Adipocyte (in vitro differentiated cells): ENCODE data around the gene CEP170.

ENCODE experiments used
- DNase-seq: peaks from one replicate; pipeline ENCODE4 v3.0.0-alpha.2; 2015; ENCODE audit warnings: low read depth
- H3K27me3 ChIP-seq: replicated peaks from 2 replicates; pipeline ENCODE4 v1.7.0; 2013; ENCODE audit warnings: mild to moderate bottlenecking, low read length, moderate library complexity; ENCODE audit not compliant: control insufficient read depth, insufficient read depth
- H3K36me3 ChIP-seq: 2 replicates; pipeline ENCODE4 v1.7.0; 2013; ENCODE audit warnings: low read length, mild to moderate bottlenecking, moderate library complexity; ENCODE audit not compliant: control insufficient read depth, insufficient read depth, severe bottlenecking
- H3K4me1 ChIP-seq: 2 replicates; pipeline ENCODE4 v1.7.0; 2013; ENCODE audit warnings: mild to moderate bottlenecking, low read length, moderate library complexity; ENCODE audit not compliant: control insufficient read depth, insufficient read depth
- H3K4me3 ChIP-seq: 2 replicates; pipeline ENCODE4 v1.7.0; 2013; ENCODE audit warnings: mild to moderate bottlenecking, low read length, moderate library complexity
- H3K9ac ChIP-seq: 2 replicates; pipeline ENCODE4 v1.7.0; 2013; ENCODE audit warnings: mild to moderate bottlenecking, low read length, moderate library complexity
- H3K9me3 ChIP-seq: 2 replicates; pipeline ENCODE4 v1.7.0; 2013; ENCODE audit warnings: mild to moderate bottlenecking, low read length, moderate library complexity; ENCODE audit not compliant: control insufficient read depth

CEP170 gene

DNA sequence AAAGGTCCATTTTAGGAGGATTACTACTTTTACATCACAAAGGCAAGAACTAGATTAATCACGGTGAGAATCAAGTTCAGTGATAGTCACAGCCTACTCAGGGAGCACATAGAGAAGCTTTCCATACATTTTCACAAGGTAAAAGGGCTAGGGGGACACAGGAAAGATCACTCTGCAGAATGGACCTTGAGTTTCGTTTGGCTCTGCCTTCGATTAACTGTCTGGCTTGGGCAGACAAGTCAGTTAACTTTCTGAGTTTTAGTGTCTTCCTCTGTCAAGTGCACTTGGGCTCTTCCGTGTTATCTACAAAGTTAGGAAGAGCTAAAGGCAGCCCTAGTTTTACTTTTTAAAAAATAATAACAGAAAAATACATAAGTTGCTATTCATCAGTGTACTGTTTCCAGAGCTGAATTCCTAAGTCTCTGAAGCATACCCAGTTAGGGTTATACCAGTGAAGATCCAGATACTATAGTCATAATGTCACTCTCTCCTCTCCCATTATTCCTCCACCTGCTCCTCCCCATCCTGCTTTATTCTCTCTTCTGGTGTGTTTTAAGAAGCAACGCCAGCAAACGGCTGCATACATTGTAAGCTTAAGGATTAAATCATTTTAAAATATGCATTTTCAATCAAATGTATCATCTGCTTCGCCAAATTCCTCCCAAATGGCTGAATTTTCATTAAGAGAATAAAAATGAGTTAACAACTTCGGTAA lies 1.7 kb downstream of the CEP170 start:
- H3K9me3 ChIP-seq, result no peaks in the 10 kb centered on the region

DNA sequence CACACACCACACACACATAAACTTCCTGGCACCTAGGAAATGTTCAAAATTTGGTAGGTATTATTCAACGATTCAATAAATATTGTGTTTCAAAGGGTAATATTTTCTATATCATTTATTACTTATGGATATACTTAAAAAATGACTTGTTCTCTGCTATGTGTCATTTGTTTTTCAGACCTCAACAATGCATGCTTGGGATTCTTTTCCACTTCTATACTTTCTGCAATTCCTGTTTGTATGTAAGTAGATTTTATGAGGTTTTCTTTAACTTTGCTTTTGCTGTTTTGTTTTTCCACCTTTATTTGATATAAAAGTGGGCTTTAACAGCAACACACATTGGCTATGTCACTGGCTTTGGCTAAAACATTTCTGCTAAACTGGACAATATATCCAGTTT lies 3.5 kb downstream of the CEP170 start:
- Histone ChIP-seq H3K4me3 (peak overlapping the region; percentile 87), H3K4me1 (peaks cover 54% of the 10 kb centered on the region), H3K27me3 (no peaks in the 10 kb centered on the region), H3K9me3 (no peaks in the 10 kb centered on the region), H3K9ac (no peak overlapping the region), H3K36me3 (no peaks in the 10 kb centered on the region)
- no peak for DNase-seq

More for the DNA sequence above, 1.7 kb downstream of the CEP170 start:
- DNase-seq, result peak; percentile 45
- H3K9ac ChIP-seq, result peak overlapping the region; percentile 99
- no peaks in the 10 kb centered on the region for H3K36me3 ChIP-seq
- H3K27me3 ChIP-seq, result no peaks in the 10 kb centered on the region
- peaks cover 49% of the 10 kb centered on the region for H3K4me1 ChIP-seq
- H3K4me3 ChIP-seq, result peak overlapping the region; percentile 87

DNA sequence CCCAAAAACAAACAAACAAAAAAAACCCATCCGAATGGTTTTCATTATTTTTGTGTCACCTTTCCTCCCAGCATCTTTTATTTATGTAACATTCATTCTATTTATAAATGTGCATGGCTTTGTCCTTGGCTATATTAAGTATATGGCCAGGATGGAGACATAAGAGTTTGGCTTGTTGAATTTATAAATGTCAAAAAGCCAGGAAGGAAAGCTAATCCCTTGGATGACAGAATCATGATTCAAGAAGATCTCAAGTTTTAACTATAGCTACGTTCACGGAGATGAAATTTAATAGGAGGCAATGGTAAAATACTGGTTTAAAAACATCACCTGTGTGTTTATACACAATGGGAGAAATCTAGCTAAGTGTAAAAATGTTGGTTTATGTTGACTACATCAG lies 5.0 kb downstream of the CEP170 start:
- H3K4me3 ChIP-seq, result no peak overlapping the region
- H3K9me3 ChIP-seq, result no peaks in the 10 kb centered on the region
- H3K27me3 ChIP-seq, result no peaks in the 10 kb centered on the region
- H3K36me3 ChIP-seq, result no peaks in the 10 kb centered on the region
- H3K4me1 ChIP-seq, result peaks cover 57% of the 10 kb centered on the region
- H3K9ac ChIP-seq, result no peak overlapping the region
- no peak for DNase-seq

DNA sequence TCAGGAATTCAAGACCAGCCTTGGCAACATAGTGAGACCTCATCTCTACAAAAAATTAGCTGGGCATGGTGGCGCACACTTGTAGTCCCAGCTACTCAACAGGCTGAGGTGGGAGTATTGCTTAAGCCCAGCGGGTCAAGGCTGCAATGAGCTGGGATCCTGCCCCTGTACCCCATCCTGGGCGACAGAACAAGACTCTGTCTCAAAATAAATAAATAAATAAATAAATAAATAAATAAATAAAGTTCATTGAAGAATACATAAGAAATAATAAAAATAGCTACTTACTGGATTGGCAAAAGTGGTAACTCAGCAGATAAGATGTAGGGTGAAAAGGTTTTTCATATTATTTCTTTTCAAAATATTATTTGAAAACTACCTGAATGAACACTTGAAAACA lies 5.9 kb downstream of the CEP170 start:
- no peak for DNase-seq
- no peak overlapping the region for H3K4me3 ChIP-seq
- no peak overlapping the region for H3K9ac ChIP-seq
- no peaks in the 10 kb centered on the region for H3K27me3 ChIP-seq
- H3K36me3 ChIP-seq, result no peaks in the 10 kb centered on the region
- H3K4me1 ChIP-seq, result peaks cover 65% of the 10 kb centered on the region
- H3K9me3 ChIP-seq, result no peaks in the 10 kb centered on the region

DNA sequence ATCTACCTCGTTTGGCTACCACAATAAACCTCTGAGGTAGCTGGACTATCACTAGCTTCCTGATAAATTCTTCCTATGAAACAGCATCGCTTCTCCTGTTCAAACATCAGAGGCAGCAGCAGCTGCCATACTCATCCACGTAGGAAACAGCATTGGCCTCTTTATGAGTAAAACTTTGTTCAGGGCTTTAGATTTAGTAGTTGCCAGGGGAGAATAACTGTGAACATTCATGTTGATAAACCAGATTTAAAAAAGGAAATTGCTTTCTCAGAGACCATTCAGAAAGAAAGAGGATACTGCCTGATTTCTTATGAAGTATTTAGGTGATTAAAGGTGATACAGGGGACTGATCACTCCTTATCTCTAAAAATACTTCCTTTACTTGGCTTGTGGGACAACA lies 7.2 kb downstream of the CEP170 start:
- Histone ChIP-seq H3K9ac (no peak overlapping the region), H3K36me3 (no peaks in the 10 kb centered on the region), H3K4me1 (peaks cover 60% of the 10 kb centered on the region), H3K9me3 (no peaks in the 10 kb centered on the region), H3K4me3 (no peak overlapping the region), H3K27me3 (no peaks in the 10 kb centered on the region)
- no peak for DNase-seq

DNA sequence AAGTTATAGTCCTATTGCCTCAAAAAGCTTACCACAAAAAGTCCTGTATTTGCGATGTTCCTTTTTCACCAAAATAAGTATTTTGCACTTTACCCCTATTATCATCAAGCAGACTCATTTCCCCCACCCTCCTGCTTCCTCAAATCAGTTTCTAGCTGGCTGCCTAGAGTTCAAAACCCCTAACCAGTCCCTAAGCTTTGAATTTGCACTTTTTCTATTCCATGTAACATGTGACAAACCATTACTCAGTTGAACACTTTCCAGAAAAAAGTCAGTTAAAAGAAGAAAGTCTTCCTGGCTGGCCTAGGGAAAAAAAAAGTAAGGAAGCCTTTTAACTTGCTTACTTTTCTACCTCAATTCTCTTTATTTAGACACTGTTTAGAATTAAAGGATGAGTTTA lies 8.2 kb downstream of the CEP170 start:
- H3K4me3 ChIP-seq, result no peak overlapping the region
- no peak for DNase-seq
- H3K9me3 ChIP-seq, result no peaks in the 10 kb centered on the region
- H3K36me3 ChIP-seq, result no peaks in the 10 kb centered on the region
- no peaks in the 10 kb centered on the region for H3K27me3 ChIP-seq
- peaks cover 52% of the 10 kb centered on the region for H3K4me1 ChIP-seq
- no peak overlapping the region for H3K9ac ChIP-seq

DNA sequence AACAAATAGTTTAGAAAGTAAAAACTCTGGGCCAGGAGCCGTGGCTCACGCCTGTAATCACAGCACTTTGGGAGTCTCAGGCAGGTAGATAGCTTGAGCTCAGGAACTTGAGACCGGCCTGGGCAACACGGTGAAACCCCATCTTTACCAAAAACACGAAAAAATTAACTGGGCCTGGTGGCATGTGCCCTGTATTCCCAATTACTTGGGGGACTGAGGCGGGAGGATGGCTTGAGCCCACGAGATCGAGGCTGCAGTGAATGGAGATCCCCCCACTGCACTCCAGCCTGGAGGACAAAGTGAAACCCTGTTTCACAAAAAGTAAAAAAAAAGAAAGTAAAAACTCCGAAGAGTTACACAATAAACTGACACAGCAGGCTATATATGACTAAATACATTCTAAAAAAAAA lies 10.6 kb downstream of the CEP170 start:
- no peak for DNase-seq
- no peaks in the 10 kb centered on the region for H3K9me3 ChIP-seq
- H3K36me3 ChIP-seq, result no peaks in the 10 kb centered on the region
- no peaks in the 10 kb centered on the region for H3K27me3 ChIP-seq
- H3K4me1 ChIP-seq, result peaks cover 31% of the 10 kb centered on the region
- H3K4me3 ChIP-seq, result peak overlapping the region; percentile 36
- H3K9ac ChIP-seq, result peak overlapping the region; percentile 42

DNA sequence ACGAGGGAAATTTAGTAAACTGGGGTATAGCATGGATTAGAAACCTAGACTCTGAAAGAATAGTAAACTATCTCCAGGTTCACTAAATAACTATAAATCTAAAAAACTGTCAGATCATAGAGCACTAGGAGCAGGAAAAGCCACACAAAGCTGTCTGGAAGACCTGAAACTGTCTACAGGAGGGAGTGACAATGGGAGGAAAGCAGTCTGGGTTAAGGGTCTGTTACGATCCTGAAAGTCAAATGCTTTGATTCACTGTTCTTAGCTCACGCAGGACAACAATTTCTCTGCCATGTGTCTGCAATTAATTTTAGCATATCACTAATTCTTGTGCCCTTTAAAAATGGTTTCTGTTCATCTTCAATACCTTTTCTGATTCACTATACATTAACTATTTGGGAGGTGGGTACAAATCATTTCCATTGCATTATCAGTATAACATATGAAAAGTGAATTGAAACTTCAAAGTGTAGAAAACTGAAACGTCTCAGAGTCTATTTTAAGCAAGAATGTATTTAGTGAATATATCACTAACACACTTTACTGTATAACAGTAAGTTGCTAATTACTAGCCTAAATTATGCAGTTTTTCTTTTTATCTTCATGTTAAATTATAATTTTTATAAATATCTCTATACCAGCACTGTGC lies 18.4 kb downstream of the CEP170 start:
- H3K27me3 ChIP-seq, result no peaks in the 10 kb centered on the region
- H3K36me3 ChIP-seq, result peaks cover 17% of the 10 kb centered on the region
- H3K4me1 ChIP-seq, result peaks cover 23% of the 10 kb centered on the region
- H3K9me3 ChIP-seq, result peaks cover 1% of the 10 kb centered on the region
- no peak overlapping the region for H3K4me3 ChIP-seq
- DNase-seq, result no peak
- H3K9ac ChIP-seq, result peak overlapping the region; percentile 3

DNA sequence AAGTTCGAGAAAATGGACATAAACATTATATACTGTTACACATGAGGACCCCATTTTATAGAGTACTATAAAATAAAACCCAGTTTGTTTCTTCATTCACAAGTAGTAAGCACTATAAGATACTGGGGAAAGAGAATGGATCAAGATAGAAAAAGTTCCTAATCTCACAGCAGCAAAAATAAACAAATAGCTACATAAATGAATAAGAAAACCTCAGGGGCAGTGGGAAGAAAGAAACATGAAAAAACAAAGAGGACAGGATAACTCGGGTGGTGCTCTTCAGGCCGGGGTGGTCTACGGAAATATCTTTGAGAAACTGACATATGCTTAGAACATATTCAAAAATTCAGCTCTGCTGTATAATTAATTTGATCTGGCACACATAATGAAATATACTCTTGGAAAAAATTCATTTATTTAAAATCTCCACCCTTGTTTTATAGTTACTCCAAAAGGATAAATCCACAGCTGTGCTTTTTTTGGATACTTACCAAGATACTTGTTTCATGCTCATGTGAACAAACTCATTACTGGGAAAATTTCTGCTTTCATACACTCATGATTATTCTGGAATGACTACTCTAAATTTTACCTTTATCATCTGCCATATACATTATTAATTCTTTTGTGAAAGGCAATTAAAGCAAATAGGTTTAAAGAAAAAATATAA lies 20.0 kb downstream of the CEP170 start:
- Histone ChIP-seq H3K4me1 (peaks cover 23% of the 10 kb centered on the region), H3K9me3 (peaks cover 18% of the 10 kb centered on the region), H3K27me3 (no peaks in the 10 kb centered on the region), H3K4me3 (no peak overlapping the region), H3K36me3 (peaks cover 29% of the 10 kb centered on the region), H3K9ac (no peak overlapping the region)
- DNase-seq, result peak; percentile 73

DNA sequence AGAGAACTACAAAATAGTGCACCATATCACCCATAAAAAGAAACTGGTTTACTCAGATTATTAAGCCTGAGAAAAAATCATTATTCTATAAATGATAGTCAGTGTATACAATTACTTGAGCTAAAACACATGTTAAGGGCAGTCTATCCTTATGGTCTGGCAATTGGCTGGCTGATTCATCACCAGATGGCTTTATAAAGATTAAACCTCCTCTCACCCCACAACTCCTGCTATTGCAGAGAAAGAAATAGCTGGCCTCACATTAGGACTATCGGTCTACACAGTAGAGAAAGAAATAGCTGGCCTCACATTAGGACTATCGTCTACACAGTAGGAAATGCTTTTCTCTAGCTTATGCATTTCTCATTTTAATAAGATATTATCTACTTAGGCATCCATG lies 21.2 kb downstream of the CEP170 start:
- peaks cover 29% of the 10 kb centered on the region for H3K9me3 ChIP-seq
- peaks cover 23% of the 10 kb centered on the region for H3K4me1 ChIP-seq
- H3K4me3 ChIP-seq, result no peak overlapping the region
- peaks cover 41% of the 10 kb centered on the region for H3K36me3 ChIP-seq
- no peak overlapping the region for H3K9ac ChIP-seq
- DNase-seq, result peak; percentile 50
- no peaks in the 10 kb centered on the region for H3K27me3 ChIP-seq

DNA sequence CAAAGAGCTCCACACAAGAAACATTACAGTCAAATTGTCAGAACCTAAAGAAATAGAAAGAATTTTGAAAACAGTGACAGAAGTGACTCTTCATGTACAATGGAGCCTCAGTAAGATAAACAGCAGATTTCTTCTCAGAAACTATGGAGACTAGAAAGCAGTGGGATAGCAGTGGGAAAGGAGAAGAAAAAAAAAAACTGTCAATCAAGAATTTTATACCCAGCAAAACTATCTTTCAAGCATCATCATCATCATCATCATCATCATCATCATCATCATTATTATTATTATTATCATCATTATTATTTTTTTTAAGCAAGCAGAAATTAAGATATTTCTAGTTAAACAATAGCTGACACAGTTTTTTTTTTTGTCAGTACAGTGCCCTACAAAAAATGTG lies 24.2 kb downstream of the CEP170 start:
- H3K9ac ChIP-seq, result no peak overlapping the region
- DNase-seq, result peak; percentile 58
- H3K9me3 ChIP-seq, result peaks cover 29% of the 10 kb centered on the region
- H3K4me3 ChIP-seq, result no peak overlapping the region
- H3K27me3 ChIP-seq, result no peaks in the 10 kb centered on the region
- H3K4me1 ChIP-seq, result peaks cover 17% of the 10 kb centered on the region
- peaks cover 34% of the 10 kb centered on the region for H3K36me3 ChIP-seq
